A549 (cell line): Measurements from ENCODE around the gene SLC6A20. TPM values are rescaled to one million over a fixed set of nuclear protein-coding genes. Genes with fewer than 3 reads are reported as not detected.

Experiments
- ATAC-seq, 2 experiments: fragments of 200-7000 bp in 1 of 2; fragments of >200 bp in 1 of 2; cut with Nextera tagmentation in 1 of 2; cut with Tn5 transposase in 1 of 2; 3 replicates each; pipeline versions ENCODE4 v1.8.0 to v1.9.1; 2018 to 2020; ENCODE audit warnings: mild to moderate bottlenecking in 1 of 2, moderate library complexity in 1 of 2
- CTCF ChIA-PET: fragments of 300-600 bp; sonication (Branson Sonifier 250); formaldehyde crosslinking; extraction: SDS; loops from one replicate; lab custom pipeline; 2021; ENCODE audit warnings: antibody characterized with exemption, inconsistent platforms; lab: Yijun Ruan, JAX
- POLR2A ChIA-PET: fragments of 350-600 bp; formaldehyde crosslinking; extraction: SDS; loops from one replicate; lab custom pipeline; 2021; ENCODE audit warnings: antibody characterized with exemption, inconsistent platforms; lab: Yijun Ruan, JAX
- DNase-seq, 2 experiments: peaks; one replicate each; pipeline versions ENCODE4 v3.0.0 to v3.0.0-alpha.2; 2011 to 2016; ENCODE audit warnings: low read depth in 1 of 2, low spot score in 1 of 2
- FAIRE-seq: peaks from 2 replicates; lab custom pipeline; 2011; peaks lifted over from hg19 to GRCh38; lab: Jason Lieb, UNC
- H3K27ac ChIP-seq, 2 experiments: fragments of >200 bp; sonication (Bioruptor Twin); formaldehyde crosslinking; 3 replicates each; pipeline ENCODE4 v1.5.1; 2016 to 2017
- H3K4me1 ChIP-seq: fragments of >200 bp; sonication (Bioruptor Twin); formaldehyde crosslinking; 3 replicates; pipeline ENCODE4 v1.6.1; 2016
- H3K4me2 ChIP-seq: fragments of >200 bp; sonication (Bioruptor Twin); formaldehyde crosslinking; 3 replicates; pipeline ENCODE4 v1.6.1; 2016
- H3K4me3 ChIP-seq: fragments of >200 bp; sonication (Bioruptor Twin); formaldehyde crosslinking; 3 replicates; pipeline ENCODE4 v1.5.1; 2016
- H3K9me3 ChIP-seq: fragments of >200 bp; sonication (Bioruptor Twin); formaldehyde crosslinking; 3 replicates; pipeline ENCODE4 v1.6.1; 2016
- ATOH8 ChIP-seq: fragments of 250-450 bp; sonication (Bioruptor Pico); IDR thresholded peaks from 2 replicates; pipeline ENCODE4 v1.5.0; 2020; ENCODE audit warnings: low read depth, mild to moderate bottlenecking, moderate library complexity
- BHLHE40 ChIP-seq: IDR thresholded peaks from 2 replicates; pipeline ENCODE4 v1.6.1; 2012; ENCODE audit warnings: low read depth, low read length, inconsistent platforms
- CHD4 ChIP-seq: fragments of 200-600 bp; sonication (generic); IDR thresholded peaks from 2 replicates; pipeline ENCODE4 v1.6.1; 2016; ENCODE audit warnings: antibody characterized with exemption, mild to moderate bottlenecking, borderline replicate concordance
- E2F6 ChIP-seq: IDR thresholded peaks from 2 replicates; pipeline ENCODE4 v1.6.1; 2012; ENCODE audit warnings: low read depth, borderline replicate concordance
- EHF ChIP-seq: fragments of 250-450 bp; sonication (Bioruptor Pico); IDR thresholded peaks from 2 replicates; pipeline ENCODE4 v1.5.0; 2020; ENCODE audit warnings: mild to moderate bottlenecking
- EHMT2 ChIP-seq: fragments of 200-600 bp; sonication (generic); IDR thresholded peaks from 2 replicates; pipeline ENCODE4 v1.6.1; 2016; ENCODE audit warnings: antibody characterized with exemption, low read depth, mild to moderate bottlenecking, moderate library complexity
- ELK1 ChIP-seq: fragments of 150-350 bp; IDR thresholded peaks from 2 replicates; pipeline ENCODE4 v1.6.1; 2014; ENCODE audit warnings: low read depth, mild to moderate bottlenecking, low read length
- FOSB ChIP-seq: fragments of 250-450 bp; sonication (Bioruptor Pico); IDR thresholded peaks from 2 replicates; pipeline ENCODE4 v1.5.0; 2020; ENCODE audit warnings: mild to moderate bottlenecking, moderate library complexity
- FOSL2 ChIP-seq, 2 experiments: fragments of 450-650 bp in 1 of 2; fragments of >200 bp in 1 of 2; sonication (Bioruptor Twin) in 1 of 2; formaldehyde crosslinking; IDR thresholded peaks; 2 replicates each; pipeline versions ENCODE4 v1.5.0 to v1.6.1; 2016 to 2020; ENCODE audit warnings: mild to moderate bottlenecking in 1 of 2, moderate library complexity in 1 of 2
- GATA3 ChIP-seq: IDR thresholded peaks from 2 replicates; pipeline ENCODE4 v1.6.1; 2012; ENCODE audit warnings: borderline replicate concordance
- HDAC2 ChIP-seq: fragments of 200-600 bp; sonication (generic); IDR thresholded peaks from 2 replicates; pipeline ENCODE4 v1.6.1; 2016
- HOXA7 ChIP-seq: fragments of 250-450 bp; sonication (Bioruptor Pico); IDR thresholded peaks from 2 replicates; pipeline ENCODE4 v1.5.0; 2020; ENCODE audit warnings: mild to moderate bottlenecking, moderate library complexity
- JUN ChIP-seq, 2 experiments: fragments of >200 bp; sonication (Bioruptor Twin); formaldehyde crosslinking; IDR thresholded peaks; 2 replicates in 1 of 2; 3 replicates in 1 of 2; pipeline ENCODE4 v1.6.1; 2016 to 2017
- MAFK ChIP-seq: fragments of 450-650 bp; IDR thresholded peaks from 2 replicates; pipeline ENCODE4 v1.6.1; 2014; ENCODE audit not compliant: partially characterized antibody
- MYC ChIP-seq: IDR thresholded peaks from 2 replicates; pipeline ENCODE4 v1.6.1; 2012; ENCODE audit warnings: mild to moderate bottlenecking, inconsistent platforms, low read length, improper control_type of control experiment, borderline replicate concordance
- NPAS2 ChIP-seq: fragments of 250-450 bp; sonication (Bioruptor Pico); IDR thresholded peaks from 2 replicates; pipeline ENCODE4 v1.8.0; 2022; ENCODE audit warnings: mild to moderate bottlenecking, moderate library complexity, borderline replicate concordance
- PHF8 ChIP-seq: fragments of 200-600 bp; sonication (generic); IDR thresholded peaks from 2 replicates; pipeline ENCODE4 v1.6.1; 2016; ENCODE audit warnings: low read depth, mild to moderate bottlenecking, antibody characterized with exemption, moderate library complexity, borderline replicate concordance
- POLR2AphosphoS2 ChIP-seq: conservative IDR thresholded peaks from 2 replicates; pipeline ENCODE4 v1.6.1; 2012; ENCODE audit warnings: low read length, improper control_type of control experiment, inconsistent platforms
- RARB ChIP-seq: fragments of 250-450 bp; sonication (Bioruptor Pico); IDR thresholded peaks from 2 replicates; pipeline ENCODE4 v1.8.0; 2021; ENCODE audit warnings: mild to moderate bottlenecking, moderate library complexity
- RCOR1 ChIP-seq: fragments of 150-350 bp; IDR thresholded peaks from 2 replicates; pipeline ENCODE4 v1.6.1; 2014; ENCODE audit warnings: antibody characterized with exemption, low read length, low read depth
- RNF2 ChIP-seq: fragments of 200-600 bp; sonication (generic); IDR thresholded peaks from 2 replicates; pipeline ENCODE4 v1.6.1; 2016; ENCODE audit warnings: low read depth, mild to moderate bottlenecking, antibody characterized with exemption, moderate library complexity, borderline replicate concordance
- SREBF2 ChIP-seq: fragments of 450-650 bp; IDR thresholded peaks from 2 replicates; pipeline ENCODE4 v1.6.1; 2014; ENCODE audit warnings: mild to moderate bottlenecking, moderate library complexity
- TP53 ChIP-seq: fragments of 250-450 bp; sonication (Bioruptor Pico); IDR thresholded peaks from 2 replicates; pipeline ENCODE4 v1.5.0; 2021; ENCODE audit warnings: mild to moderate bottlenecking, moderate library complexity
- ZSCAN20 ChIP-seq: fragments of 250-450 bp; sonication (Bioruptor Pico); IDR thresholded peaks from 2 replicates; pipeline ENCODE4 v1.8.0; 2022; ENCODE audit warnings: mild to moderate bottlenecking, moderate library complexity
- WGBS: methylation state at CpG from one replicate; pipeline ENCODE4 v1.1.6; 2017; ENCODE audit errors: missing lambda C conversion rate; 5-methylcytosine and 5-hydroxymethylcytosine counted together
- polyA plus RNA-seq, 4 experiments: library from polyadenylated mRNA; depleted of rRNA in 3 of 4; stranded (reverse); fragments of >200 nt; fragmentation: RNase III in 1 of 4; extraction: RNeasy Plus Mini Kit Qiagen cat#74134 plus additional on column Dnase treatment in 1 of 4; gene quantifications; 2 replicates in 3 of 4; 3 replicates in 1 of 4; pipeline ENCODE4 v1.2.3, GENCODE V29; 2011 to 2017
- TF ChIP-seq, protein P1 (sequence below): IDR thresholded peaks from 2 replicates; pipeline ENCODE4 v1.6.1; 2012
- TF ChIP-seq, protein P2 (sequence below): fragments of >200 bp; sonication (Bioruptor Twin); formaldehyde crosslinking; IDR thresholded peaks from 3 replicates; pipeline ENCODE4 v1.5.1; 2016

The SLC6A20 gene
- polyA plus RNA-seq, 2 of the 4 experiments (the other 2 are of a cell fraction) = not detected

- 48% methylated on average over 6 of the region's 6 CpGs for WGBS
- Histone ChIP-seq H3K4me2 (no peak overlapping the region), H3K4me1 (no peaks in the 10 kb centered on the region), H3K9me3 (no peaks in the 10 kb centered on the region), H3K4me3 (no peak overlapping the region), H3K27ac (no peak overlapping the region)
- no peak for TF ChIP-seq HOXA7 (CRISPR knock-in tag)
- TF ChIP-seq GATA3 = no peak
- no peak for TF ChIP-seq EHMT2
- TF ChIP-seq, protein P1, sequence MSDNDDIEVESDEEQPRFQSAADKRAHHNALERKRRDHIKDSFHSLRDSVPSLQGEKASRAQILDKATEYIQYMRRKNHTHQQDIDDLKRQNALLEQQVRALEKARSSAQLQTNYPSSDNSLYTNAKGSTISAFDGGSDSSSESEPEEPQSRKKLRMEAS = no peak
- no peak for TF ChIP-seq ELK1
- TF ChIP-seq, protein P2, sequence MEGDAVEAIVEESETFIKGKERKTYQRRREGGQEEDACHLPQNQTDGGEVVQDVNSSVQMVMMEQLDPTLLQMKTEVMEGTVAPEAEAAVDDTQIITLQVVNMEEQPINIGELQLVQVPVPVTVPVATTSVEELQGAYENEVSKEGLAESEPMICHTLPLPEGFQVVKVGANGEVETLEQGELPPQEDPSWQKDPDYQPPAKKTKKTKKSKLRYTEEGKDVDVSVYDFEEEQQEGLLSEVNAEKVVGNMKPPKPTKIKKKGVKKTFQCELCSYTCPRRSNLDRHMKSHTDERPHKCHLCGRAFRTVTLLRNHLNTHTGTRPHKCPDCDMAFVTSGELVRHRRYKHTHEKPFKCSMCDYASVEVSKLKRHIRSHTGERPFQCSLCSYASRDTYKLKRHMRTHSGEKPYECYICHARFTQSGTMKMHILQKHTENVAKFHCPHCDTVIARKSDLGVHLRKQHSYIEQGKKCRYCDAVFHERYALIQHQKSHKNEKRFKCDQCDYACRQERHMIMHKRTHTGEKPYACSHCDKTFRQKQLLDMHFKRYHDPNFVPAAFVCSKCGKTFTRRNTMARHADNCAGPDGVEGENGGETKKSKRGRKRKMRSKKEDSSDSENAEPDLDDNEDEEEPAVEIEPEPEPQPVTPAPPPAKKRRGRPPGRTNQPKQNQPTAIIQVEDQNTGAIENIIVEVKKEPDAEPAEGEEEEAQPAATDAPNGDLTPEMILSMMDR = no peak
- no peak for TF ChIP-seq RNF2
- TF ChIP-seq FOSL2 (IDR thresholded peaks at IDR 0.05) = no peak
- no peak for TF ChIP-seq FOSL2 (CRISPR knock-in tag; IDR thresholded peaks at IDR 0.05)
- TF ChIP-seq FOSB = no peak
- no peak for TF ChIP-seq SREBF2
- TF ChIP-seq TP53 = no peak
- no peak for TF ChIP-seq RARB (CRISPR knock-in tag)
- TF ChIP-seq PHF8 = no peak
- no peak for TF ChIP-seq ATOH8
- no peak for TF ChIP-seq ZSCAN20 (CRISPR knock-in tag)
- TF ChIP-seq BHLHE40 = no peak
- TF ChIP-seq E2F6 = no peak
- no peak for TF ChIP-seq HDAC2
- no peak for TF ChIP-seq POLR2AphosphoS2
- ATAC-seq (no peak), DNase-seq (no peak), FAIRE-seq (no peak)
- ChIA-PET POLR2A (no interaction called here), CTCF (no interaction called here)
Measured at GRCh38 chr3:45756055-45756454, 40.3 kb downstream of the SLC6A20 start.

DNA sequence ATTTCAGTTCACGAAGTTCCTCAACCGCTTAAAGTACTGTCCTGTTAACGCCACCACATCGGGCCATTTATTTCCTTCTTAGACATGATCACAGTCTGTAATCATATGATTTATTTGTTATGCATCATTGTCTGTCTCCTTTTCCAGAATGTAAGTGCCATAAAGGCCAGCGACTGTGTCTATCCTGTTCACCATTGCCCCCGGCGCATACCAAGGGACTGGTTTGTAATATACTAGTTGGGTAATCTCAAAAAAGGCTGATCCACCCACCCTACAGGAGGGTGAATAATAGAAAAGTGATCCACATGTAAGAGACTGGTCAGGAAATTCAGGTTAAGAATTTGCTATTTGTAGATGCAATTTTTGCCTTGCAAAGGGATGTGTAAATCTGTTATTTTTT, 41.9 kb downstream of the SLC6A20 start:
- no peak for ATAC-seq
- CTCF ChIA-PET = no interaction called here

More for the DNA sequence above, 41.9 kb downstream of the SLC6A20 start:
- DNase-seq (no peak), FAIRE-seq (no peak)
- no peaks in the 10 kb centered on the region for H3K4me1 ChIP-seq
- 85% methylated on average over 7 of the region's 7 CpGs for whole genome bisulfite sequencing
- no peak overlapping the region for H3K4me3 ChIP-seq
- H3K4me2 ChIP-seq = no peak overlapping the region
- TF ChIP-seq NPAS2 (no peak), CHD4 (no peak), RCOR1 (no peak), JUN (IDR thresholded peaks at IDR 0.05) (no peak), EHF (CRISPR knock-in tag) (no peak), BHLHE40 (no peak), MAFK (no peak), MYC (no peak)
- TF ChIP-seq, protein P1 = no peak
- POLR2A ChIA-PET = no interaction called here
- no peak overlapping the region for H3K27ac ChIP-seq
- no peaks in the 10 kb centered on the region for H3K9me3 ChIP-seq
